DOHH2 (cell line): ENCODE measurements around the gene PHC3.

Experiments
- CTCF ChIP-seq: fragments of 200-600 bp; sonication (generic); IDR thresholded peaks from one replicate; pipeline ENCODE4 v1.5.1; 2014; ENCODE audit warnings: antibody characterized with exemption, mild to moderate bottlenecking, low read depth, low read length; ENCODE audit not compliant: poor library complexity, severe bottlenecking
- EZH2phosphoT487 ChIP-seq: fragments of 200-600 bp; sonication (generic); IDR thresholded peaks from 2 replicates; pipeline ENCODE4 v1.6.1; 2017; ENCODE audit warnings: borderline replicate concordance, mild to moderate bottlenecking, antibody characterized with exemption, low read length, moderate library complexity, mixed read lengths

GRCh38 chr3:170111147-170111771 is 70.3 kb downstream of the PHC3 start:
- TF ChIP-seq CTCF, result no peak
- TF ChIP-seq EZH2phosphoT487, result no peak
